Stimulated activated CD8-positive, alpha-beta memory T cell treated with anti-CD3 and anti-CD28 coated beads, Interleukin-15, amount 100 ng/mL, for 1 hour (primary cell): ENCODE results near the gene CASZ1.

Source experiments
- DNase-seq: peaks from one replicate; pipeline ENCODE4 v3.0.0-alpha.2; 2020; ENCODE audit warnings: low read depth

Gene CASZ1

DNA sequence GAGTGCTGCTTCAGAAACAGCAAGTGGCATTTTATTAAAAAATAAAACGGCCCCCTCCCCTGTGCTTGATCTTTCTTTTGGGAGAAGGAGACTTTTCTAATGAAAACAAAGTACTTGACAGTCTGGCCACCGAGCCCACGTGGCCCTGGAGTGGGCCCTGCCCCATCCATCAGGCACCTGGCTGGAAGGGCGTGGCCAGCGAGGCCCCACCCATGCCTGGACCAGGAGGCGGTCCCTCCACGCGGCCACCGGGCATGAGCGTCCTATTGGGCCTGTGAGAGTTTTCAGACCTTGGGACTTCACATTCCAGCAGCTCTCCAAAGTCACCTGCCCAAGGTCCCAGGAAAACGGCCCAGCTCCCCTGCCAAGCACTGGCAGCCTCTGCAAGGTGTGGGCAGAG, 144.7 kb downstream of the CASZ1 start:
- DNase-seq = no peak

DNA sequence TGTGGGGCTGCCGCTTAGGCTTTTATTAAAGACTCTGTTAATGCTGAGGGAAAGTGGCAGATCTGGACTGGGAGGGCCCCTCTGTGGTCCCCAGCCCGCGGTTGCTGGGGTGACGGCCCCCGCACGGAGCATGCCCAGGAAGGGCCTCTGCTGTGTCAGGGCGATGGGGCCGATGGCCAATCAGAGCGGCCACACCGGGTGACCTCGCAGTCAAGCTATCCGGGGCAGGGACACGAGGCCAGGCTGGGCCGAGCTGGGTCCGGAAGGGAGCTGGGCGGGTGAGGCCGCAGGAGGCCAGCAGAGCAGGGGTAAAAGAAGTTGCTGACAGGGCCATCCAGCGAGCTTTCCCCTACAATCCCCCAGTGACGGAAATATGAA, 145.1 kb downstream of the CASZ1 start:
- DNase-seq = no peak

DNA sequence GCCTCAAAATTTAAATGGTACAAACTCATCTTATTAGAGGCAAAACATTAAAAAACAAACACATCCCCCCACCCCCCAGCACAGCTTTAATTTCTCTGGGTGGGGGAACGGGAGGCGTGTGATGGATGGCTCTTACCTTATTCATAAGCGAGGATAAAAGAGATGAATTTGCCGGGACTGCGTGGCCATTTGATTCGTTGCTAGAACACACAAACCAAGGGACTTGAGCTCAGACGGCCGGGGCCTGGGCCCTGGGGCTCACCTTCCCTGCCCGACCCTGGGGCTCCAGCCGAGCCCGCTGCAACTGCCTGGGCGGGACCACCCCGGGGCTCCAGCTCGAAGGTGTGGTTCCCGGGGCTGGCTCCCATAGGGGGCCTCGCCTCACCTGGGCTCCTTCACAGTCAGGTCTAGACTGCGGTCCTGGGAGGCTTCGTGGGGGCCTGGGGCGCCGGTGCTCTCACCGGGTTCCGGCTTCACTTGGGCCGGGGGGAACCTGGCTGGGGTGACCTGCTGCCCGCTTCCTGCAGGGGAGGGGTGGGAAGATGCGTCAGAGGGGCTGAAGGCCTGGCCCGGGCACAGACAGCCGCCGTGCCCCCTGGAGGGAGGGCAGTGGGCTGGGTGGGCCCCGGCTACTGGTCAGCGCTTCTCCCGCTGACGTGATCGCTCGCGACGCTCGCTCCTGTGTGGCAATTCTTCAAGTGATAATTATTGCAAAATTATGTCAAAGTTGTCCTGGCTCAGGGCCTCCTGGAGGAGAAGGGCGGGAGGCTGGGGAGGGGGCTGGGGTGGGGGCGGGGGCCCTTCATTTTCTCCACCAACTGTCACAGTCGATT, 145.7 kb downstream of the CASZ1 start:
- no peak for DNase-seq

DNA sequence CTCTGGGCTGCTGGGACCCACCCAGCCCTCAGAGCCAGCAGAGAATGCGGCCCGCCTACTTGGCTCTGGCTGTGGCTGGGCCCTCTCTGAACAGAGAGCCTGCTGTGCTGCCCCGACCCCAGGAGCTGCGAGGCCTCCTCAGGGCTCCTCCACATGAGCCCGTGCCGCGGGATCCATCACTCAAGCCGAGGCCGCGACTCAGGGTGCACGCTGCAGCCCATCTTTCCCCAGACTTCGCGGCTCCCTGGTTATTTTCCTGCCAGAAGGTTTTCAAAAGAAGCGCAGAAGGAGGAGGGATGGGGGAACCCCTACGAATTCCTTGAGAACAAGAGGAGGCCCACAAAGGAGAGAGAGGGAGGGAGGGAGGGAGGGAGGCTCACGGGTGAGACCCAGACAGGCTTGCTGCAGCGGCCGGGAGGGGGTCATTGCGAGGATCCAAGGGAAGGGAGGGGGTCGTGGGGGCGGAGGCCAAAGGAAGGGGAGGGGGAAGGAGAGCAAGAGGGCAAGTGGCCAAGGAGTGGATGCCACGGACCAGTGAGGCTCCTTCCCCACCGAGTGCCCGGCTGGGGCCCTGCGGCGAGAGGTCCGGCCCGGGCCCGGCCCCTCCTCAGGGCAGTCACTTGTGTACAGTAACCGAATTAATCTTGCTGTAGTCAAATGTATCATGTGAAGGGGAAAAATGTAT, 146.8 kb downstream of the CASZ1 start:
- DNase-seq = no peak

DNA sequence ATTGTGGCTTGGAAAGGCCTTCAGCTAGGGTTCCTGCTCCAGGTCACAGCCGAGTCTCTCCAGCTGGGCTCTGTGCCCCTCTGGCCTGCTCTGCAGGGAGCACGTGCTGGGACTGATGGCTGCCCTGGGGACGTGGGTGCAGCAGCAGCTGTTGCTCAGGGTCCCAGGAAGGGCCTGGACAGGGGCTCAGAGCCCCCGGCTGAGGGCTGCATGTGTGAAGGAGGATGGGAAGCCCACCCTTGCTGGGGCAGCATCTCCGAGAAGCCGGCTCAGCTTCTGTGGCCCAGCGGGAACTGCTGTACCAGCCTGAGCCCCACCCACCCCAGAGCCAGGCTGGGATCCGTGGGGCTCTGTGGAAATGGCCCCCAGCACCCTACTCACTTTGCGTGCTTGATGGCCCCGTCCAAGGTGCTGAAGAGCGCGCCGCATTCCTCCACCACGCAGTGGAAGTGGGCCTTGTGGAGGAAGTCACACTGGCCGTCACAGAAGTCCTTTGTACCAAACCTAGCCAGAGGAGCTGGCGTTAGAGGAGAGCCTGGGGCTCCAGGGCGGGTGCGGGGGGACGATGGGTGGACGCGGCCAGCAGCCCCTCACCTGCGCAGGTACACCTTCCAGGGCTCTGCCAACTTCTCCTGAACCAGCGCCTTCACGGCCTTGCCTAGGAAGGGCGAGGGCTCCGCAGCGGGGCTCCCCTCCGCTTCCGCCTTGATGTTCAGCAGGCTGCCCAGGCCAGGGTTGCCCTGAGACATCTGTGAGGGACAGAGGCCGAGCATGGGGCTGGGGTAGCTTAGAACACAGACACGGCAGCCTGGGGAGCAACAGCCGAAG, 147.5 kb downstream of the CASZ1 start:
- no peak for DNase-seq

DNA sequence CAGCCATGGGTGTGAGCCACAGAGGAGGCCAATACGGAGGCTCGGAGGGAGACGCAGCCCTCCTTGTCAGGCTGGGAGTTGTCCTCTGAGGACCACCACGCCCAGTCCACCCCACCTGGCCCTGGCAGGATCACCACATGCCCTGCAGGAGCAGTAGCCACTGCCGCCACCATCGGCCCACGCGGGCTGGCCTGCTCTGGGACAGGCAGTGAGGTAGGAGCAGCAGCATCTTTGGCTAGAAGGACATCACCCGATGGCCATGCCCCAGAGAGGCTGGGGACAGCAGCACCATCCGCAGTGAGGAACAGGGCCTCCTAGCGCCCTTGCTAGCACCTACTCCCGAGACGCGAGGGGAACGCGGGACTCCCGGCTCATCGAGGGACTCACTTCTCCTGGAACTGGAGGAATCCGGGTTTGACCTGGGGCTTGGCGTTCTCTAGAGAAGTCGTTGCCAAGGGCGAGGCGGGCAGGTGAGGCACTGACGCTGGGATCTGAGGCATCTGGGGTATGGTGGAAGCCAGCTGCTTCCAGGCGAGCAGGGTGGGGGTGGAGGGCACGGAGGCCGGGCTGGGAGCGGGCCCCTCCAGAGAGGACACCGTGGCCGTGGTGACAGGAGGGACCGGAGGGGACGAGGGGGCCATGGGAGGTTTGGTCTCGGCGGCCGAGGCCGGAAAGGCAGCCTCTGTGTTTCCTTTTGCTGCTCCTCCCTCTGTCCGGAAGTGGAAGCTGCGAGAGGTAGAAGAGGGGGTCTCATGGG, 148.9 kb downstream of the CASZ1 start:
- DNase-seq = no peak

DNA sequence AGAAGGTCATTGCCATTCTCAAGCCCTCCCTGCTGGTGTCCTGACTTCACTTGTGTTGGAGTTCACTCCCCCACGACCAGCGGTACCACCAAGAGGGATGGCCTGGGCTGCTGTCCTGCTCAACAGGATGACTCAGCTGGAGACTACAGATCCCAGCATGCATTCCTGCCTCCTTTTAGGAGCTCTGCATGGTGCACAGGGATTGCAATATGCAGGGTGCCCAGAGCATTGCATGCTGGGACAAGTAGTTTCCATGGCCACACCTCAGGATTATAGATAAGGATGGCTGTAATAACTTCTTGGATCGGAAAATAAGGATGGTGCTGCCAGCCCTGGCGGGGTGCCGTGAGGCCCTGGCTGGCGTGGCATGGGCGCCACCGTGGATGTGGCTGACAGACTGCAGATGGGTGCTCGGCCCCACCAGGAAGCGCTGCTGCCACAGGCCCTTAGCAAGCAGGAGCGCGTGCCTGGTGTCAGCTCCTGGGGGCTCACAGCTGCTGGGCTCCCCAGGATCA, 150.0 kb downstream of the CASZ1 start:
- no peak for DNase-seq

DNA sequence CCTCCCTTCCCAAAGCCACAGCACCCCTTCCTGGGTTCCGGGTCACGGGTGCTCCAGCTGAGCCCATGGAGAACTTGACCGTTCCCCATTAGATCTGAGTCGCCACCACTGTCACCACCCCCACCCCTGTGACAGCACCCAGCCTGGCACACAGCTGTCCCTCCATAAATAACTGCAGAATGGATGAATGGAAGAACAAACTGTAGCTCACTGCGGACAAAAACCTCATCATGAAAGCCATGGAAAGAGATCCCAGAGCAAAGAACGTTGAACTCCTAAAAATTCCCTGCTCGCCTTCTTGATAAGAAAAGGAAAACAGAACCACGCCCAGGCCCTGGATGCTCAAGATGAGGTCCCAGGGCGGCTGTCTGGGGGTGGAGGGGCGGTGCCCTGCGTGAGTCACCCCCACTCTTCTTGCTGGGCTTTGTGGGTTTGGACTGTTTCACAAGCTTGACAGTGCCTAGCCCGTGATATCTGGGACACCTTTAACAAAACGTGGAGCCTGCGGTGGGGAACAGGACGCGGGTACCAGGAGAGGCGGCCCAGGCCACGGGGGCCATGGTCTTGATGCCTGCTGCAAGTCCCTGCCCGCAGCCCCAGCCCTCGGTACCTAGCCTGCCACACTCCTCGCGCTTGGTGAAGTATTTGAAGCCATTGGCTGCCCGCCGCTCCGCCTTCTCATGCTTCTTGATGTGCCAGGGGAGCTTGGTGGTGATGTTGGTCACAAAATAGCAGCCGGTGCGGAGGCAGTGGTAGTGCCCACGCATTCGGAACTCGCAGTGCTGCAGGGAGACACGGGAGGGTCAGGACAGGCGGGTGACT, 151.9 kb downstream of the CASZ1 start:
- DNase-seq = no peak

DNA sequence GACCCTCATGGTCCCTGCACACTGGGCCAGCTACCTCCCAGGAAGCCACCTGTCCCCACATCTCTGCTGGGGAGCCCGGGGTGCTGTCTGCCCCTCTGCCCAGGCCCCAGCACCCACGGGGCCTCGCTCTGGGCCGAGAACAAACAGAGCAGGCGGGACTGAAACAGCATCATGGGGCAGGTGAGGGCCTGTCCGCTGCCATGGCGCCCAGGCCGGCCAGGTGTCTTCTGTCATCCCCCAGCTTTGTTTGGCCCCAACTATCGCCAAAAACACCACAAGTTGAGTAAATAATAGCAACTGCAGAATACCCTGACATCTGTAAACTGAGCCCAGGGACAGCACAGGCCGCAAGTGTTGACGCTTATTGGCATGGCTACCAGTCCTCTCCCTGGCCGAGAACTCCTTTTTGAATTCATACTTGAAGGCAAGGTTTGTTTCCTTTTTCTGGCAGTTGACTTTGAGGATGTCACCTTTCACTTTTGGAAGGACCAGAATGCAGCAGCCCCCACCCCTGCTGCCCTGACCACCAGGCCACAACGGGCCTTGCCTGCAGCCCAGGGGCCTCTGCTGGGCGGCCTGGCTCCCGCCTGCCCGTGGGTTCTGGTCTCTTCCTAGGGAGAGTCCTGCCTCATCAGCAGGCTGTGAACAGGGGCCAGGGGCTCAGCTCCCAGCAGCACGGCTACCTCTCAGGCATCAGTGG, 152.7 kb downstream of the CASZ1 start:
- no peak for DNase-seq

DNA sequence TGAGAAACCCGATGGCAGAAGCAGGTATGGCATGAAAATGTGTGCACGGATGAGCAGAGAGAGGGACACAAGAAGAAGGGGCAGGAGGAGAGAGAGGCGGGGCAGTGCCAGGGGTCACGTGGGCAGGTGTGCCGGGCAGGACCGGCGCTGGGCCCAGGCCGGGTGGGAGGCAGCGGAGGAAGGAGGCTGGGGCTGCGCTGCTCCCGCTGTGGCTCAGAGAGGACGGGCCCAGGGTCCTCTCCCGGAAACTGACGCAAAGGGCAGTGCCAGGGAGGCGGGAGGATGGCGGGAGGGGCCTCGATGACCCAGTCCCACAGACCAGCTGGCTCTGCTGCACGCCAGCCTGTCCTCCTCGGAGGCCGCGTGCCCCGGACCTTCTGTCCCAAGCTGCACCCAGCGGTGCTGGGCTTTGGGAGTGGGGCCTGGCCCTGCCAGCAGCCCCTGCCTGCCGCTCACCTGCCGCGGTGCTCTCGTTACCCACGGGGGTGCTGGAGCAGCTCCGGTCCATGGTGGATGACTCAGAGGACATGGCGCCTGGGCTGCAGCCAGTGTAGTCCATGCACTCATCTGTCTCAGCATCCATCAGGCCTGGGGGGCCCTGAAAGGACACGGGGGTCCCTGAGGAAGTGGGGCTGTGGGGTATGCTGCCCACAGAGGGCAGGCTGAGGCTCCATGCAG, 153.9 kb downstream of the CASZ1 start:
- DNase-seq = no peak

DNA sequence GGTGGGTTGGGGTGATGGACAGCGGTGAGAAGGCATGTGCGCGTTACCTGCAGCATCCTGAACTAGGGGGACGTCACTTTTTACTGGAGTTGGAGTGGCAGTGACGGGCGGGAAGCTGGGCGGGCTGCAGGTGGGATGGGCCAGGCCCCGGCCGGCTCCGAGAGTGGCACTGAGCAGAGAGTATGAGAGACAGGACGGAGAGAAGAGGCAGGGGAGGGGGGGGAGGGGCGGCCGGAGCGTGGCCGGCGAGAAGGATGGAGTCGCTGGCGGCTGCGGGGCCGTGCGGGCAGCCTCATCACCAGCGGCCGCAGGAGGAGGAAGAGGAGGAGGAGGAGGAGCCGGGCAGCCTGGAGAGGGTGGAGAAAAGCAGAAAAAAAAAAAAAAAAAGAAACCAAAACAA, 154.5 kb downstream of the CASZ1 start:
- no peak for DNase-seq

DNA sequence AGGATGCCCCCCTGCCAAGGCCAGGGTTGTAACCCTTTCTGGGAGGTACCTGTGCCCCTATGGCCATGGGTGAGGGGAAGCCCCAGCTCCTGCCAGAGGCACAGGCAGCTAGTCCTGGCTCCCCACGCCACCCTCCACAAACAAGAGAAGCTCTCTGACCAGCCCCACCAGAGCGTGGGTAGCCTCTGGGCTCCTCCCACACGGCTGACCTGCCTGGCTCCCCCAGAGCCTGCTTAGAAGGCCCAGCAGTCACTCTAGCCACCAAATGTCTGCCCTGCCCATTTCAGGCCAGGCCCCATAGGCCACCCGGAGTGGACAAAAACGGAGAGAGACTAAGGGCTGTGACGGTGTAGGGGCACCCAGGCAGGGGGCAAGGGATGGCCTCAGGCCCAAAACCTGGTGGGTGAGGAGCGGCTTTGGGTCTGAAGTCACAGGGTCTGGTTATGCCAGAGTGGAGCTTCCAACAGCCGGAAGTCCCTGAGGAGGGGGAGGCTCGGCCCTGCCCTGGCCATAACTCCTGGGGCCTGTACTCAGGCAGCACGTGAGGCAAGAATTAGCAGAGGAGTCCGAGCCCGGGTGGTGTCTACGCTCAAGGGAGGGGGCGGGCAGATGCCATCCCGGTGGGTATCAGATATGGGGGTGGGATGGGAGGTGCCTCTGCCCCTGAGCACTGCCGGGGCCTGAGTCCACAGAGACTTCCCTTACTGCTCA, 155.4 kb downstream of the CASZ1 start:
- DNase-seq = no peak

DNA sequence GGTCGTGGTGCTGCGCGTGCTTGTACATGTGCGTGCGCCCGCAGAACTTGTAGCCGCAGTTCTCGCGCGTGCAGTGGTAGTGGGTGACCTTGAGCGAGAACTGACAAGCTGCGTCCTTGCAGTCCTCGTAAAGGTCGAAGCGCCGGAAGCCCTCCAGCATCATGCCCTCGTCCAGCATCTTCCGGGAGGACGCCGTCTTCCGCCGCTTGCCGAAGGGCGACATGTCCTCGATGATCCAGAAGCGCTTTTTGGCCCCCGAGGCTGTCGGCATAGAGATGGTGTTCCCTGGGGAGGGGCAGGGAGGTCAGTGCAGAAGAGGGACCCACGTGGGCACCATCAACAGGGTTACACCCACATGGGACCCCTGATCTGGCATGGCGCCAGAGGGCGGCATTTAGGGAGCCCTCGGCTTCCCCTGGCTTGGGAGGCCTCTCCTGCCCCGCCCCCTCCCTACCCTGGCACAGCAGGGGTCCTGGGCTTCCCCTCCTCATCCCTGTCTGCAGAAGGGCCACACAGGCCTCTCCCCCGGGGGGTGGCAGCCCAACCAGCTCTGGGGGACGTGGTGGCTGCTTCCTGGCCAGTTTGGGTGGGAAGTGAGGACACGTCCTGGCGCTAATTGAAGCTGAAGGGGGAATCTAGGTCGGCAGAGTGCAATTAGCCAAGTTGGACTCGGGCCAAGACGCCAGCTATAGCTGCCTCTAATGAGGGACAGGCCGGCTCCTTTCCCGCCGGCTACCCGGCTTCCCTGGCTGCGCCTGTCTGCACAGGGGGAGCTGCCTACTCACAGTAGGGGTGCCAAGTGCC, 156.5 kb downstream of the CASZ1 start:
- no peak for DNase-seq

DNA sequence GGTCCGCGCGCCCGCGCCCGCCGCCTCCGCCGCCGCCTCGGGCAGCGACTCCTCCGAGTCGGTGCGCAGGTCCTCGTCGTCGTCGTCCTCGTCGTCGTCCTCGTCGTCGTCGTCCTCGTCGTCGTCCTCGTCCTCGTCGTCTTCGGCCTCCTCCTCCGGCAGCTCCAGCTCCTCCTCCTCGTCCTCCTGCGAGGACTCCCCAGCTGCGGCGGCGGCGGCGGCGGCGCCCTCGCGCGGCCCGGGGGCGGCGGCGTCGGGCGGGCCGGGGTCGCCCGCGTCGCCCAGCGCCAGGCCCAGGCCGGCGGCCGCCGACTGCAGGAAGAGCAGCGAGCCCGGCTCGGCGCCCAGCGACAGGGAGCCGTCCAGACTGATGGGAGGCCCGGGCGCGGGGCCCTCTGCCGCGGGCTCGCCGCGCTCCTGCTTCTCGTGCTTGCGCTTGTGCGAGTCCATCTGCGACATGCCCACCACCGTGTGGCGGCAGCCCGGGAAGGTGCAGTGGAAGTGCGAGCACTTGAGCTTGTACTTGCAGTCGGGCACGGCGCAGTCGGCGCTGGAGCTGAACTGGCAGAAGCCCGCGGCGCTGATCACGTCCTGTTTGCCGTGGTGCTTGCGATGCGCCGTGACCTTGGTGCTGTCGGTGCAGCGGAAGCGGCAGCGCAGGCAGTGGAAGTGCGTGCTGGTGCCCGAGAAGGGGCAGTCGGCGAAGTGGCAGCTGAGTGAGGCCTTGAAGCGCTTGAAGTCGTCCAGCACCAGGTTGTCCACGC, 157.3 kb downstream of the CASZ1 start:
- DNase-seq = no peak

DNA sequence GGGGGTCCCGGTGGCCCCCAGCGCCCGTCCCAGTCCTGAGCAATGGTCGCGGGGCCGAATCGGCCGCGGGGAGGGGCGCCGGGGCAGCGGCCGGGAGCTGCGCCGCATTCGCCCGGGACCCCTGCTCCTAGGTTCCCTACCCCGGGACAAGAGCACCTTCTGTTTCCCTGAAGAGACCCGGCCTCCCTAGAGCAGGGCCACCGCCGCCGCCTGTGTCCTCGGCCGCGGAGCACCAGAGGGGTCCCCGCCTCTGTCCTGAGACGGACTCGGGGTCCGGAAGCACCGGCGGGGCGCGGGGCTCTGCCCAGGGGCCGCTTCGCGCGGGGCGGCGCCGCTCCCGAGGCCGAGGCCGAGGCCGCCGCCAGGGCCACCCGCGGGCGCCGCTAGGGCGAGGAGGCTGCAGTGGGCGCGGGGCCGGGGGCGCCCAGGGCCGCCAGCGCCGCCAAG, 157.9 kb downstream of the CASZ1 start:
- no peak for DNase-seq

DNA sequence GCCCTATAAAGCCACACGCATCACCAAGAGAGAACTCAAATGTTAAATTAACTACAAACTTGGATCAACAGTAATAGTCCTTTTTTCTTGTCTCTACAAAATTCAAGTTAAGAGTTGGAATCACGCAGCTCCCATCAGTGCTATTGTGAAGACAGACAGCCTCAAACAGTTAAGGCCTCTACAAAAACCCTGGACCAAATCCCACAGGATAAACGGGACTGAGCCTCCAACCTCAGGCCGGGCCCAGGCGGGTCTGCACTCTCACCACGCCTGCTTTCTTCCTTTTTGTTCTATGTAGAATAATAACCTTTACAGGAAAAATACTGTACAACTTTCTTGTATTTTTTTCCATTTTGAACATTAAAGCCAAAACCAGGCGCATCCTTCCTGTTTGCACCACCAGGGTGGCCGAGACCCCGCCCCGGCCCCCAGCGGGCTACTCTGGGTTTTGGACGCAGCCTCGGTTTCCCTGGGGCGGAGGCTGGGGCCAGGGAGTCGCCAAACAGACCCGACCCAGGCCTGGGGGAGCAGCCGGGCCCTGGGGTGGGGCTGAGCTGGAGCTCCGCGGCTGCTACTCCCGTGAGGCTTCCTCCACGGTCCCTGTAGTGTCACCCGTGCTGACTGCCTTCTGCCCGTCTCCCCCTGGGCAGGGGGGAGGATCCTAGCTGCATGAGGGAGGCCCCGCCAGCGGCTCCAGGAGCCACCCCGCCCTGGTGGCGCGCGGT, 158.4 kb downstream of the CASZ1 start:
- DNase-seq = no peak

DNA sequence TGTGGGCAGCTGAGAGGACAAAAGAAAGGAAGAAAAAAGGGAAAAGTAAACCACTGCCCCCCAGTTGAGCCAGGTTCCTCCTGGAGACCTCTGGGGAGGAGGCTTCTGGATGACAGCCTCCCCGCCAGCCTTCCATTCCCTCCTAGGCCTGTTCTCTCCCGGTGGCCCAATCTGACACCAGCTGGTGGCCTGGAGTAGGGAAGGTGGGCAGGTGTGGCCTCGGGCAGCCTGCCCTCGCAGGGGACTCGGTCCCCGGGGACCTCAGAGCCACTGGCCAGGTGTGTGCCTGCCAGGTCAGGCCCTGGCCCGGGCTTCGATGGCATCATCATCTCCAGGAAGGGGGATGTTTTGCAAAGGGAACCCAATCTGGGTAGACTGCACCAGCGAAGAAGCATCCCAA, 159.0 kb downstream of the CASZ1 start:
- no peak for DNase-seq
